MM.1S (cell line): ENCODE data around the gene ITSN1.

Experiments
- DNase-seq: peaks from one replicate; pipeline ENCODE4 v3.0.0-alpha.2; 2015
- H2AFZ ChIP-seq: fragments of 300-600 bp; sonication (generic); 2 replicates; pipeline ENCODE4 v1.6.0; 2016; ENCODE audit warnings: antibody characterized with exemption, low read length
- H3F3A ChIP-seq: fragments of 300-600 bp; sonication (generic); 2 replicates; pipeline ENCODE4 v1.6.1; 2016; ENCODE audit warnings: mild to moderate bottlenecking, antibody characterized with exemption, low read length, moderate library complexity, mixed read lengths; ENCODE audit not compliant: insufficient read depth
- H3K27ac ChIP-seq: fragments of 300-600 bp; sonication (generic); 2 replicates; pipeline ENCODE4 v1.5.1; 2016; ENCODE audit warnings: mild to moderate bottlenecking, low read length
- H3K27me3 ChIP-seq: fragments of 300-600 bp; sonication (generic); replicated peaks from 2 replicates; pipeline ENCODE4 v1.6.0; 2016; ENCODE audit warnings: low read length; ENCODE audit not compliant: insufficient read depth
- H3K36me3 ChIP-seq: fragments of 300-600 bp; sonication (generic); replicated peaks from 2 replicates; pipeline ENCODE4 v1.6.1; 2016; ENCODE audit warnings: mild to moderate bottlenecking, low read length, mixed read lengths; ENCODE audit not compliant: insufficient read depth
- H3K4me1 ChIP-seq: fragments of 300-600 bp; sonication (generic); 2 replicates; pipeline ENCODE4 v1.6.1; 2016; ENCODE audit warnings: low read length, mixed read lengths
- H3K4me2 ChIP-seq: fragments of 300-600 bp; sonication (generic); 2 replicates; pipeline ENCODE4 v1.6.0; 2016; ENCODE audit warnings: low read depth, low read length
- H3K4me3 ChIP-seq: fragments of 300-600 bp; sonication (generic); 2 replicates; pipeline ENCODE4 v1.5.1; 2016; ENCODE audit warnings: low read length, mixed read lengths
- H3K79me2 ChIP-seq: fragments of 300-600 bp; sonication (generic); 2 replicates; pipeline ENCODE4 v1.6.1; 2016; ENCODE audit warnings: mixed run types, low read length, mixed read lengths
- H3K9ac ChIP-seq: fragments of 300-600 bp; sonication (generic); 2 replicates; pipeline ENCODE4 v1.6.1; 2016; ENCODE audit warnings: low read length, mixed read lengths
- H3K9me2 ChIP-seq: fragments of 300-600 bp; sonication (generic); replicated peaks from 2 replicates; pipeline ENCODE4 v1.6.1; 2016; ENCODE audit warnings: mild to moderate bottlenecking, low read length, mixed read lengths; ENCODE audit not compliant: insufficient read depth
- H3K9me3 ChIP-seq: fragments of 300-600 bp; sonication (generic); replicated peaks from 2 replicates; pipeline ENCODE4 v1.6.1; 2016; ENCODE audit warnings: mild to moderate bottlenecking, low read length, mixed read lengths; ENCODE audit not compliant: insufficient read depth
- H4K20me1 ChIP-seq: fragments of 300-600 bp; sonication (generic); 2 replicates; pipeline ENCODE4 v1.6.1; 2016; ENCODE audit warnings: mild to moderate bottlenecking, low read length, moderate library complexity, mixed read lengths; ENCODE audit not compliant: insufficient read depth
- CTCF ChIP-seq: fragments of 300-600 bp; sonication (generic); IDR thresholded peaks from 2 replicates; pipeline ENCODE4 v1.5.1; 2016; ENCODE audit warnings: antibody characterized with exemption, low read length, mixed read lengths
- EZH2 ChIP-seq: fragments of 300-600 bp; sonication (generic); optimal IDR thresholded peaks from 2 replicates; pipeline ENCODE3; 2017; ENCODE audit warnings: low read depth, mild to moderate bottlenecking, antibody characterized with exemption, low read length, mixed read lengths
- EZH2phosphoT487 ChIP-seq: fragments of 300-600 bp; sonication (generic); IDR thresholded peaks from 2 replicates; pipeline ENCODE4 v1.6.1; 2018; ENCODE audit warnings: antibody characterized with exemption, low read length

ITSN1 gene

GRCh38 chr21:33699277-33699676 lies 57.0 kb downstream of the ITSN1 start:
- Histone ChIP-seq H3K9ac (no peak overlapping the region), H3K79me2 (peaks cover 56% of the 10 kb centered on the region), H3F3A (no peaks in the 10 kb centered on the region)

GRCh38 chr21:33700491-33700890 lies 58.2 kb downstream of the ITSN1 start:
- Histone ChIP-seq H3K9me3 (no peaks in the 10 kb centered on the region), H4K20me1 (no peaks in the 10 kb centered on the region)

More at GRCh38 chr21:33699277-33699676, 57.0 kb downstream of the ITSN1 start:
- Histone ChIP-seq H3K9me2 (no peaks in the 10 kb centered on the region), H3K4me1 (no peaks in the 10 kb centered on the region), H3K9me3 (no peaks in the 10 kb centered on the region), H3K27me3 (no peaks in the 10 kb centered on the region), H3K36me3 (no peaks in the 10 kb centered on the region), H3K4me3 (no peak overlapping the region), H4K20me1 (no peaks in the 10 kb centered on the region), H2AFZ (no peak overlapping the region), H3K27ac (no peak overlapping the region), H3K4me2 (no peak overlapping the region)
- no peak for TF ChIP-seq EZH2phosphoT487
- no peak for TF ChIP-seq CTCF
- no peak for DNase-seq

GRCh38 chr21:33703750-33704606 lies 61.7 kb downstream of the ITSN1 start:
- DNase-seq, result no peak
- Histone ChIP-seq H3K9ac (no peak overlapping the region), H2AFZ (no peak overlapping the region)

More at GRCh38 chr21:33700491-33700890, 58.2 kb downstream of the ITSN1 start:
- Histone ChIP-seq H3K4me3 (no peak overlapping the region), H3K79me2 (peaks cover 52% of the 10 kb centered on the region), H3K4me2 (no peak overlapping the region), H3K4me1 (no peaks in the 10 kb centered on the region), H3F3A (no peaks in the 10 kb centered on the region), H2AFZ (no peak overlapping the region), H3K27ac (no peak overlapping the region), H3K9ac (no peak overlapping the region), H3K27me3 (no peaks in the 10 kb centered on the region), H3K9me2 (no peaks in the 10 kb centered on the region), H3K36me3 (no peaks in the 10 kb centered on the region)
- DNase-seq, result no peak
- TF ChIP-seq EZH2 (no peak), CTCF (no peak), EZH2phosphoT487 (no peak)

More at GRCh38 chr21:33703750-33704606, 61.7 kb downstream of the ITSN1 start:
- no peaks in the 10 kb centered on the region for H4K20me1 ChIP-seq
- no peak overlapping the region for H3K4me3 ChIP-seq
- H3F3A ChIP-seq, result no peaks in the 10 kb centered on the region
- no peak overlapping the region for H3K4me2 ChIP-seq
- no peaks in the 10 kb centered on the region for H3K27me3 ChIP-seq
- TF ChIP-seq CTCF (no peak), EZH2 (no peak), EZH2phosphoT487 (no peak)
- H3K79me2 ChIP-seq, result peaks cover 54% of the 10 kb centered on the region
- no peaks in the 10 kb centered on the region for H3K9me2 ChIP-seq
- H3K4me1 ChIP-seq, result no peaks in the 10 kb centered on the region
- H3K36me3 ChIP-seq, result no peaks in the 10 kb centered on the region
- no peak overlapping the region for H3K27ac ChIP-seq
- H3K9me3 ChIP-seq, result no peaks in the 10 kb centered on the region
